Naive thymus-derived CD4-positive, alpha-beta T cell (primary cell): ENCODE measurements around the gene SLC43A3. TPM values are rescaled to one million over a fixed set of nuclear protein-coding genes. Genes with fewer than 3 reads are reported as not detected.

Source experiments
- ATAC-seq: fragments of 150-1000 bp; cut with Tn5 transposase; 2 replicates; pipeline ENCODE4 v1.10.0; 2021; ENCODE audit warnings: mild to moderate bottlenecking, moderate library complexity
- CTCF ChIA-PET: fragments of 350-600 bp; sonication (Branson Sonifier 250); formaldehyde crosslinking; loops from one replicate; lab custom pipeline; 2021; ENCODE audit warnings: antibody characterized with exemption; lab: Charles Lee
- POLR2A ChIA-PET: fragments of 350-600 bp; sonication (Branson Sonifier 250); formaldehyde crosslinking; loops from one replicate; lab custom pipeline; 2021; ENCODE audit warnings: antibody characterized with exemption, inconsistent platforms; lab: Charles Lee
- DNase-seq, 9 donors: peaks; one replicate each; pipeline versions ENCODE4 v3.0.0 to v3.0.0-alpha.2; 2020 to 2022; ENCODE audit warnings: mixed read lengths in 1 of 9
- H3K27ac ChIP-seq: one replicate; pipeline ENCODE4 v1.7.0; 2013; ENCODE audit warnings: mild to moderate bottlenecking, low read depth, low read length, moderate library complexity
- H3K27me3 ChIP-seq, 2 donors: one replicate each; pipeline ENCODE4 v1.7.0; 2013; ENCODE audit warnings: low read length in 2 of 2, mild to moderate bottlenecking in 2 of 2, moderate library complexity in 2 of 2; ENCODE audit not compliant: control insufficient read depth in 2 of 2, insufficient read depth in 2 of 2
- H3K36me3 ChIP-seq, 3 experiments: 1 replicate in 2 of 3; 2 replicates in 1 of 3; pipeline ENCODE4 v1.7.0; 2013; ENCODE audit warnings: low read length in 3 of 3, mild to moderate bottlenecking in 3 of 3, moderate library complexity in 1 of 3; ENCODE audit not compliant: insufficient read depth in 3 of 3, control insufficient read depth in 2 of 3
- H3K4me1 ChIP-seq, 2 donors: one replicate each; pipeline ENCODE4 v1.7.0; 2013; ENCODE audit warnings: low read length in 2 of 2, mild to moderate bottlenecking in 2 of 2, moderate library complexity in 1 of 2; ENCODE audit not compliant: control insufficient read depth in 2 of 2, insufficient read depth in 2 of 2
- H3K4me3 ChIP-seq: 2 replicates; pipeline ENCODE4 v1.7.0; 2013; ENCODE audit warnings: mild to moderate bottlenecking, low read length
- H3K9me3 ChIP-seq, 3 experiments: 1 replicate in 2 of 3; 2 replicates in 1 of 3; pipeline ENCODE4 v1.7.0; 2013; ENCODE audit warnings: low read length in 3 of 3; ENCODE audit not compliant: control insufficient read depth in 2 of 3
- H3K27ac Mint-ChIP-seq, 9 donors: one replicate each; pipeline ENCODE4 v1.8.0; 2020 to 2022; ENCODE audit warnings: mixed read lengths in 9 of 9, mild to moderate bottlenecking in 8 of 9, moderate library complexity in 5 of 9, inconsistent platforms in 2 of 9
- H3K27me3 Mint-ChIP-seq, 5 donors: one replicate each; pipeline ENCODE4 v1.8.0; 2021 to 2022; ENCODE audit warnings: mixed read lengths in 5 of 5, mild to moderate bottlenecking in 1 of 5
- H3K36me3 Mint-ChIP-seq, 5 donors: one replicate each; pipeline ENCODE4 v1.8.0; 2020 to 2022; ENCODE audit warnings: mixed read lengths in 5 of 5, mild to moderate bottlenecking in 3 of 5, inconsistent platforms in 1 of 5
- H3K4me1 Mint-ChIP-seq, 7 donors: one replicate each; pipeline ENCODE4 v1.8.0; 2020 to 2022; ENCODE audit warnings: mixed read lengths in 7 of 7, mild to moderate bottlenecking in 3 of 7, inconsistent platforms in 1 of 7
- H3K4me3 Mint-ChIP-seq, 10 donors: one replicate each; pipeline ENCODE4 v1.8.0; 2020 to 2022; ENCODE audit warnings: mild to moderate bottlenecking in 10 of 10, mixed read lengths in 10 of 10, moderate library complexity in 6 of 10, inconsistent platforms in 2 of 10
- H3K9me3 Mint-ChIP-seq, 11 donors: one replicate each; pipeline ENCODE4 v1.8.0; 2020 to 2022; ENCODE audit warnings: mixed read lengths in 11 of 11, mild to moderate bottlenecking in 4 of 11, inconsistent platforms in 1 of 11, moderate library complexity in 1 of 11
- intact Hi-C, 2 donors: fragments of 100-400 bp; cut with micrococcal nuclease; formaldehyde crosslinking; loops; one replicate each; pipeline ENCODE4 v1.15.1; 2023
- polyA plus RNA-seq, 2 donors: library from polyadenylated mRNA; unstranded; fragments of 300-500 nt; fragmentation: Illumina TruSeq; gene quantifications; one replicate each; pipeline ENCODE4 v1.2.3, GENCODE V29; 2021
- total RNA-seq, 6 experiments: library from RNA in 5 of 6; stranded (reverse) in 5 of 6; gene quantifications; 1 replicate in 5 of 6; 2 replicates in 1 of 6; pipeline ENCODE4 v1.2.3 and lab custom pipeline; 2021 to 2026

The SLC43A3 gene
- total and polyA plus RNA-seq, 7 experiments from 2014 or later = 10.0 to 67.9 (median 12.2) TPM

GRCh38 chr11:57427727-57428082, 784 bp upstream of the SLC43A3 start:
- H3K9me3 Mint-ChIP-seq = no peaks in the 10 kb centered on the region
- ChIA-PET POLR2A (no interaction called here), CTCF (interaction anchor here (0.8 to 4.0 kb wide), 4 partner anchors 9 to 99 kb away, joined by 3 to 17 read pairs (median 3); no protein-coding TSS in a partner anchor)
- DNase-seq = no peak
- intact Hi-C loops = loop anchor here (1.0 to 10.0 kb wide), 8 partner anchors 31 to 1147 kb away; partner anchors contain the start of genes CLP1 (in 1 of the 2), LPXN (in 1 of the 2), MED19 (in 1 of the 2) and P2RX3 (in 1 of the 2)
- H3K36me3 ChIP-seq = peaks cover 0 to 4% (median 0%) of the 10 kb centered on the region in 3 experiments
- peaks cover 0 to 24% (median 0%) of the 10 kb centered on the region in 5 donors for H3K27me3 Mint-ChIP-seq
- ATAC-seq = no peak
- peaks cover 24 to 34% of the 10 kb centered on the region in 2 donors for H3K4me1 ChIP-seq
- no peaks in the 10 kb centered on the region for H3K9me3 ChIP-seq
- peak overlapping the region; percentile 5 to 91 (median 65) for H3K27ac Mint-ChIP-seq
- peaks cover 40 to 50% (median 44%) of the 10 kb centered on the region in 7 donors for H3K4me1 Mint-ChIP-seq
- no peak overlapping the region for H3K27ac ChIP-seq
- H3K36me3 Mint-ChIP-seq = peaks cover 0 to 18% (median 4%) of the 10 kb centered on the region in 5 donors
- H3K4me3 Mint-ChIP-seq = peak overlapping the region; percentile 83 to 92 (median 88)
- no peaks in the 10 kb centered on the region for H3K27me3 ChIP-seq
- no peak overlapping the region for H3K4me3 ChIP-seq

- peak in 1 of 9 donors; percentile 4 for DNase-seq
- ChIA-PET POLR2A (interaction anchor here (0.6 to 1.4 kb wide), 4 partner anchors 10 to 96 kb away, joined by 3 to 5 read pairs (median 3); no protein-coding TSS in a partner anchor), CTCF (interaction anchor here (4.0 kb wide), 1 partner anchor 31 kb away, joined by 17 read pairs; no protein-coding TSS in a partner anchor)
- Histone ChIP-seq H3K4me3 (peak overlapping the region; percentile 56), H3K27ac (peak overlapping the region; percentile 62), H3K27me3 (no peaks in the 10 kb centered on the region), H3K36me3 (peaks cover 0 to 5% (median 0%) of the 10 kb centered on the region in 3 experiments), H3K4me1 (peaks cover 24 to 42% of the 10 kb centered on the region in 2 donors), H3K9me3 (no peaks in the 10 kb centered on the region)
- H3K27ac Mint-ChIP-seq = peak overlapping the region; percentile 52 to 93 (median 79)
- no peak for ATAC-seq
- H3K36me3 Mint-ChIP-seq = peaks cover 0 to 23% (median 13%) of the 10 kb centered on the region in 5 donors
- H3K4me3 Mint-ChIP-seq = peak overlapping the region; percentile 83 to 92 (median 89)
- H3K9me3 Mint-ChIP-seq = no peaks in the 10 kb centered on the region
- intact Hi-C loops = loop anchor here (2.0 to 10.0 kb wide), 6 partner anchors 32 to 1148 kb away; partner anchors contain the start of genes CLP1 (in 1 of the 2), LPXN (in 1 of the 2), P2RX3 (in 1 of the 2) and SSRP1 (in 1 of the 2)
- peaks cover 40 to 56% (median 50%) of the 10 kb centered on the region in 7 donors for H3K4me1 Mint-ChIP-seq
- peaks cover 0 to 24% (median 0%) of the 10 kb centered on the region in 5 donors for H3K27me3 Mint-ChIP-seq
These were observed 437 bp downstream of the SLC43A3 start for GRCh38 chr11:57426439-57426928.

- ChIA-PET POLR2A (interaction anchor here (0.6 to 1.4 kb wide), 6 partner anchors 11 to 95 kb away, joined by 3 to 5 read pairs (median 4); partner anchors contain the start of gene SLC43A1), CTCF (interaction anchor here (4.0 kb wide), 1 partner anchor 32 kb away, joined by 17 read pairs; no protein-coding TSS in a partner anchor)
- Mint-ChIP-seq H3K27me3 (peaks cover 0 to 24% (median 0%) of the 10 kb centered on the region in 5 donors), H3K9me3 (no peaks in the 10 kb centered on the region), H3K4me1 (peaks cover 40 to 56% (median 50%) of the 10 kb centered on the region in 7 donors), H3K4me3 (peak overlapping the region; percentile 83 to 92 (median 89)), H3K27ac (peak overlapping the region; percentile 79 to 93 (median 91)), H3K36me3 (peaks cover 0 to 23% (median 13%) of the 10 kb centered on the region in 5 donors)
- intact Hi-C loops = loop anchor here (1.0 to 10.0 kb wide), 11 partner anchors 31 to 1153 kb away; partner anchors contain the start of genes ZFP91 (in 2 of the 2), CLP1 (in 1 of the 2), LPXN (in 1 of the 2) and MED19 (in 1 of the 2)
- Histone ChIP-seq H3K36me3 (peaks cover 0 to 5% (median 0%) of the 10 kb centered on the region in 3 experiments), H3K27me3 (no peaks in the 10 kb centered on the region), H3K4me3 (peak overlapping the region; percentile 56), H3K4me1 (peaks cover 24 to 45% of the 10 kb centered on the region in 2 donors), H3K27ac (peak overlapping the region; percentile 52), H3K9me3 (no peaks in the 10 kb centered on the region)
- ATAC-seq = no peak
- DNase-seq = no peak
These were observed 1.1 kb downstream of the SLC43A3 start for GRCh38 chr11:57425565-57426438.

GRCh38 chr11:57424792-57425564, 1.9 kb downstream of the SLC43A3 start:
- Histone ChIP-seq H3K36me3 (peaks cover 0 to 5% (median 0%) of the 10 kb centered on the region in 3 experiments), H3K4me3 (peak overlapping the region; percentile 56), H3K27me3 (no peaks in the 10 kb centered on the region), H3K27ac (peak overlapping the region; percentile 52), H3K4me1 (peaks cover 24 to 45% of the 10 kb centered on the region in 2 donors), H3K9me3 (no peaks in the 10 kb centered on the region)
- Mint-ChIP-seq H3K36me3 (peaks cover 0 to 27% (median 20%) of the 10 kb centered on the region in 5 donors), H3K27ac (peak overlapping the region; percentile 84 to 93 (median 91)), H3K4me3 (peak overlapping the region; percentile 83 to 92 (median 89)), H3K27me3 (peaks cover 0 to 24% (median 0%) of the 10 kb centered on the region in 5 donors), H3K4me1 (peaks cover 40 to 56% (median 50%) of the 10 kb centered on the region in 7 donors), H3K9me3 (no peaks in the 10 kb centered on the region)
- DNase-seq = peak; percentile 25 to 83 (median 62)
- CTCF ChIA-PET = interaction anchor here (1.3 to 4.0 kb wide), 2 partner anchors 32 to 33 kb away, joined by 7 to 17 read pairs; no protein-coding TSS in a partner anchor
- POLR2A ChIA-PET = interaction anchor here (1.2 to 1.4 kb wide), 3 partner anchors 44 to 90 kb away, joined by 3 to 4 read pairs (median 4); partner anchors contain the start of gene SLC43A1
- intact Hi-C loops = loop anchor here (1.0 to 10.0 kb wide), 11 partner anchors 32 to 1154 kb away; partner anchors contain the start of genes ZFP91 (in 2 of the 2), CLP1 (in 1 of the 2), LPXN (in 1 of the 2) and MED19 (in 1 of the 2)
- peak; percentile 90 for ATAC-seq

- ATAC-seq (no peak), DNase-seq (no peak)
- H3K4me1 Mint-ChIP-seq = peaks cover 40 to 56% (median 50%) of the 10 kb centered on the region in 7 donors
- peaks cover 0 to 5% (median 0%) of the 10 kb centered on the region in 3 experiments for H3K36me3 ChIP-seq
- peak overlapping the region; percentile 21 to 92 (median 88) for H3K4me3 Mint-ChIP-seq
- peaks cover 24 to 45% of the 10 kb centered on the region in 2 donors for H3K4me1 ChIP-seq
- no peaks in the 10 kb centered on the region for H3K27me3 ChIP-seq
- ChIA-PET POLR2A (interaction anchor here (1.2 kb wide), 2 partner anchors 72 to 91 kb away, joined by 4 read pairs; partner anchors contain the start of gene SLC43A1), CTCF (interaction anchor here (0.9 to 1.3 kb wide), 2 partner anchors 33 to 74 kb away, joined by 5 to 7 read pairs; no protein-coding TSS in a partner anchor)
- H3K36me3 Mint-ChIP-seq = peaks cover 0 to 30% (median 21%) of the 10 kb centered on the region in 5 donors
- H3K27ac ChIP-seq = peak overlapping the region; percentile 52
- peak overlapping the region; percentile 56 for H3K4me3 ChIP-seq
- H3K27ac Mint-ChIP-seq = peak overlapping the region; percentile 84 to 93 (median 90)
- intact Hi-C loops = loop anchor here (1.0 to 10.0 kb wide), 3 partner anchors 79 to 1155 kb away; partner anchors contain the start of genes ZFP91 (in 2 of the 2) and LPXN (in 1 of the 2)
- peaks cover 0 to 18% (median 0%) of the 10 kb centered on the region in 5 donors for H3K27me3 Mint-ChIP-seq
- H3K9me3 ChIP-seq = no peaks in the 10 kb centered on the region
- H3K9me3 Mint-ChIP-seq = no peaks in the 10 kb centered on the region
These were observed 2.7 kb downstream of the SLC43A3 start for GRCh38 chr11:57424137-57424791.
